ENCODE data around the gene SPOCK3.
"Not testable (repeated sequence)": the region's sequence is repeated elsewhere in the genome, so short reads cannot be mapped to it uniquely, and the experiment has no call there.

The SPOCK3 gene

GRCh38 chr4:166823848-166824247 lies 410.4 kb downstream of the SPOCK3 start:
- no peak for DNase-seq (ENCODE audit: low read depth, low spot score)

- DNase-seq (ENCODE audit: low read depth, low spot score) = no peak
These were observed 411.2 kb downstream of the SPOCK3 start for GRCh38 chr4:166823126-166823525.

GRCh38 chr4:166822386-166822785 lies 411.9 kb downstream of the SPOCK3 start:
- DNase-seq (ENCODE audit: low read depth, low spot score) = no peak

- DNase-seq (ENCODE audit: low read depth, low spot score) = no peak
These were observed 417.4 kb downstream of the SPOCK3 start for GRCh38 chr4:166816890-166817289.

GRCh38 chr4:166808380-166808779 lies 425.9 kb downstream of the SPOCK3 start:
- DNase-seq (ENCODE audit: low read depth, low spot score) = no peak

GRCh38 chr4:166802346-166802745 lies 431.9 kb downstream of the SPOCK3 start:
- DNase-seq (ENCODE audit: low read depth, low spot score) = no peak

GRCh38 chr4:166798126-166798525 lies 436.2 kb downstream of the SPOCK3 start:
- DNase-seq (ENCODE audit: low read depth, low spot score) = no peak

GRCh38 chr4:166777760-166778159 lies 456.5 kb downstream of the SPOCK3 start:
- DNase-seq (ENCODE audit: low read depth, low spot score) = no peak

GRCh38 chr4:166763018-166763417 lies 471.3 kb downstream of the SPOCK3 start:
- DNase-seq (ENCODE audit: low read depth, low spot score) = no peak

GRCh38 chr4:166741742-166742141 lies 492.6 kb downstream of the SPOCK3 start:
- no peak for DNase-seq (ENCODE audit: low read depth, low spot score)

GRCh38 chr4:166739215-166739614 lies 495.1 kb downstream of the SPOCK3 start:
- DNase-seq (ENCODE audit: low read depth, low spot score) = not testable (repeated sequence)

GRCh38 chr4:166737430-166737829 lies 496.9 kb downstream of the SPOCK3 start:
- DNase-seq (ENCODE audit: low read depth, low spot score) = no peak

- DNase-seq (ENCODE audit: low read depth, low spot score) = no peak
These were observed 498.7 kb downstream of the SPOCK3 start for GRCh38 chr4:166735553-166735952.

GRCh38 chr4:166734797-166735196 lies 499.5 kb downstream of the SPOCK3 start:
- no peak for DNase-seq (ENCODE audit: low read depth, low spot score)

- no peak for DNase-seq (ENCODE audit: low read depth, low spot score)
These were observed 500.6 kb downstream of the SPOCK3 start for GRCh38 chr4:166733686-166734085.

- peak; percentile 11 for DNase-seq (ENCODE audit: low read depth, low spot score)
These were observed 507.5 kb downstream of the SPOCK3 start for GRCh38 chr4:166726832-166727231.

GRCh38 chr4:166724369-166724768 lies 509.9 kb downstream of the SPOCK3 start:
- no peak for DNase-seq (ENCODE audit: low read depth, low spot score)

GRCh38 chr4:166723532-166724140 lies 510.7 kb downstream of the SPOCK3 start:
- DNase-seq (ENCODE audit: low read depth, low spot score) = no peak

GRCh38 chr4:166715748-166716713 lies 518.3 kb downstream of the SPOCK3 start:
- peak; percentile 3 for DNase-seq (ENCODE audit: low read depth, low spot score)

- no peak for DNase-seq (ENCODE audit: low read depth, low spot score)
These were observed 533.7 kb downstream of the SPOCK3 start for GRCh38 chr4:166700592-166700991.

GRCh38 chr4:166688835-166689234 lies 545.5 kb downstream of the SPOCK3 start:
- DNase-seq (ENCODE audit: low read depth, low spot score) = no peak

GRCh38 chr4:166687828-166688227 lies 546.5 kb downstream of the SPOCK3 start:
- no peak for DNase-seq (ENCODE audit: low read depth, low spot score)

All from ELF-1 (cell line).